ENCODE results near the gene DAP. TPM values are rescaled to one million over a fixed set of nuclear protein-coding genes. Genes with fewer than 3 reads are reported as not detected.
A peak's percentile ranks its signal among the peaks of the same experiment; 100 is the strongest.

Gene DAP
- total RNA-seq, 1 experiment from 2014 or later: 47.2 TPM

GRCh38 chr5:10660720-10661387, 100.2 kb downstream of the DAP start:
- Histone ChIP-seq H3K56ac (ENCODE audit: insufficient read length, low read depth, low read length) (no peak overlapping the region), H4K20me1 (ENCODE audit: control insufficient read depth, insufficient read depth, insufficient read length) (no peaks in the 10 kb centered on the region), H2AK5ac (ENCODE audit: insufficient read length, low read length) (no peak overlapping the region), H3K9me3 (ENCODE audit: control insufficient read depth, low read depth, low read length) (no peaks in the 10 kb centered on the region), H3K4ac (ENCODE audit: low read depth, low read length) (no peak overlapping the region), H3K18ac (ENCODE audit: insufficient read length, low read depth, low read length) (no peak overlapping the region), H3K27me3 (ENCODE audit: insufficient read depth, low read length) (no peaks in the 10 kb centered on the region), H3K9ac (ENCODE audit: extremely low read depth, insufficient read length, low read length) (no peak overlapping the region), H3K79me2 (ENCODE audit: insufficient read depth, low read length) (no peaks in the 10 kb centered on the region), H2BK15ac (ENCODE audit: low read depth, low read length) (no peak overlapping the region), H3K27ac (ENCODE audit: insufficient read length, low read depth, low read length) (no peak overlapping the region), H2AFZ (ENCODE audit: low read length) (no peak overlapping the region), H4K8ac (replicated peaks; ENCODE audit: insufficient read length, low read depth, low read length) (no peak overlapping the region), H3K79me1 (ENCODE audit: insufficient read depth, low read depth, low read length, poor library complexity, severe bottlenecking) (no peaks in the 10 kb centered on the region), H2BK12ac (ENCODE audit: insufficient read length, low read depth, low read length) (no peak overlapping the region), H4K5ac (ENCODE audit: insufficient read length, low read depth, low read length) (no peak overlapping the region), H4K91ac (ENCODE audit: insufficient read length, low read depth, low read length) (no peak overlapping the region), H3K23me2 (ENCODE audit: insufficient read length, low read depth, low read length, poor library complexity, severe bottlenecking) (no peaks in the 10 kb centered on the region), H3K14ac (ENCODE audit: insufficient read depth, low read length) (no peak overlapping the region), H3K23ac (ENCODE audit: insufficient read length, low read depth, low read length) (no peak overlapping the region), H3T11ph (ENCODE audit: low read length) (no peak overlapping the region), H2BK120ac (ENCODE audit: low read depth, low read length, poor library complexity, severe bottlenecking) (no peak overlapping the region), H2BK20ac (ENCODE audit: low read depth, low read length, poor library complexity, severe bottlenecking) (no peak overlapping the region), H3K4me1 (ENCODE audit: insufficient read depth, low read length) (no peaks in the 10 kb centered on the region; the same call in 1 of the 2 replicates), H3K4me2 (ENCODE audit: insufficient read depth, insufficient read length, low read length) (no peak overlapping the region), H2BK5ac (ENCODE audit: insufficient read length, low read length) (no peak overlapping the region)
- Mint-ChIP-seq H3K9me3 (no peaks in the 10 kb centered on the region), H3K27ac (peak overlapping the region in 1 of 3 experiments; percentile 74; a peak in 1 of 7 replicates), H3K4me1 (peaks cover 20 to 24% of the 10 kb centered on the region in 2 experiments), H3K4me3 (no peak overlapping the region), H3K36me3 (ENCODE audit: insufficient read depth in 1 of 3, low read depth in 3 of 3) (no peaks in the 10 kb centered on the region), H3K27me3 (ENCODE audit: low read depth) (no peaks in the 10 kb centered on the region; the same call in 1 of the 2 replicates)
- no CpG with 5 or more reads among the region's 15 CpGs for WGBS (ENCODE audit: extremely low coverage, insufficient read length, low lambda C conversion rate)
- DNase-seq: peak; percentile 14
- no peak for TF ChIP-seq CTCF (conservative IDR thresholded peaks at IDR 0.05)

Measured in H9 (cell line).